H1 (cell line): ENCODE measurements around the gene ENAH. TPM values are rescaled to one million over a fixed set of nuclear protein-coding genes. Genes with fewer than 3 reads are reported as not detected.

ENCODE experiments used
- CTCF ChIA-PET: fragments of 300-600 bp; sonication (Branson Sonifier 250); formaldehyde crosslinking; loops from one replicate; lab custom pipeline; 2021; ENCODE audit not compliant: partially characterized antibody; lab: Charles Lee
- POLR2A ChIA-PET: fragments of 300-600 bp; sonication (Branson Sonifier 250); formaldehyde crosslinking; loops from one replicate; lab custom pipeline; 2021; ENCODE audit warnings: inconsistent platforms; ENCODE audit not compliant: partially characterized antibody; lab: Charles Lee
- DNase-seq, 2 experiments: peaks; one replicate each; pipeline versions ENCODE4 v3.0.0 to v3.0.0-alpha.2; 2010 to 2022; ENCODE audit warnings: low spot score in 2 of 2, low read depth in 1 of 2, mixed read lengths in 1 of 2
- FAIRE-seq: peaks from 2 replicates; lab custom pipeline; 2011; peaks lifted over from hg19 to GRCh38; lab: Jason Lieb, UNC
- H2AFZ ChIP-seq: 2 replicates; pipeline ENCODE4 v1.8.1; 2012; ENCODE audit warnings: low read length, inconsistent platforms
- H2AK5ac ChIP-seq: 2 replicates; pipeline ENCODE4 v1.6.1; 2013; ENCODE audit warnings: low read depth, low read length
- H2BK120ac ChIP-seq: replicated peaks from 2 replicates; pipeline ENCODE3; 2013; ENCODE audit warnings: low read depth, low read length, inconsistent platforms
- H2BK12ac ChIP-seq: 2 replicates; pipeline ENCODE4 v1.6.1; 2013; ENCODE audit warnings: low read depth, low read length
- H2BK15ac ChIP-seq: 2 replicates; pipeline ENCODE4 v1.6.1; 2013; ENCODE audit warnings: low read length
- H2BK20ac ChIP-seq: 2 replicates; pipeline ENCODE4 v1.6.1; 2013; ENCODE audit warnings: low read length
- H2BK5ac ChIP-seq: 2 replicates; pipeline ENCODE4 v1.6.1; 2013; ENCODE audit warnings: low read depth, low read length
- H3K14ac ChIP-seq: 2 replicates; pipeline ENCODE4 v1.6.1; 2013; ENCODE audit warnings: inconsistent platforms; ENCODE audit not compliant: insufficient read length
- H3K18ac ChIP-seq: 2 replicates; pipeline ENCODE4 v1.6.1; 2013; ENCODE audit warnings: low read length; ENCODE audit errors: extremely low read depth
- H3K23ac ChIP-seq: 2 replicates; pipeline ENCODE4 v1.6.1; 2013; ENCODE audit warnings: inconsistent platforms; ENCODE audit not compliant: insufficient read length
- H3K23me2 ChIP-seq: 2 replicates; pipeline ENCODE4 v1.6.1; 2013; ENCODE audit warnings: low read depth, low read length
- H3K27ac ChIP-seq: 2 replicates; pipeline ENCODE4 v1.6.1; 2011; ENCODE audit warnings: low read depth, low read length, inconsistent platforms
- H3K27me3 ChIP-seq, 4 experiments: replicated peaks in 1 of 4; 1 replicate in 1 of 4; 2 replicates in 3 of 4; pipeline versions ENCODE4 v1.6.1 to v1.8.1; 2011 to 2013; ENCODE audit warnings: low read length in 3 of 4, mild to moderate bottlenecking in 3 of 4, inconsistent platforms in 2 of 4, mixed read lengths in 2 of 4, moderate library complexity in 1 of 4; ENCODE audit not compliant: control insufficient read depth in 3 of 4, insufficient read depth in 3 of 4; ENCODE audit errors: extremely low read depth in 1 of 4
- H3K36me3 ChIP-seq, 4 experiments: 2 replicates each; pipeline versions ENCODE4 v1.6.1 to v1.8.1; 2011 to 2013; ENCODE audit warnings: mild to moderate bottlenecking in 4 of 4, low read length in 3 of 4, moderate library complexity in 2 of 4, control low read depth in 1 of 4, inconsistent platforms in 1 of 4; ENCODE audit not compliant: insufficient read depth in 4 of 4, control insufficient read depth in 2 of 4
- H3K4ac ChIP-seq: replicated peaks from 2 replicates; pipeline ENCODE3; 2013; ENCODE audit warnings: low read length, low read depth, mixed read lengths, inconsistent platforms; ENCODE audit not compliant: insufficient read length
- H3K4me1 ChIP-seq, 4 experiments: replicated peaks in 1 of 4; 1 replicate in 1 of 4; 2 replicates in 3 of 4; pipeline versions ENCODE4 v1.6.1 to v1.8.1; 2011 to 2013; ENCODE audit warnings: low read length in 3 of 4, inconsistent platforms in 2 of 4, mixed read lengths in 1 of 4; ENCODE audit not compliant: insufficient read depth in 4 of 4, control insufficient read depth in 3 of 4
- H3K4me2 ChIP-seq, 2 experiments: 2 replicates each; pipeline versions ENCODE4 v1.6.1 to v1.8.1; 2011 to 2013; ENCODE audit warnings: low read depth in 2 of 2, low read length in 2 of 2, control low read depth in 1 of 2, inconsistent platforms in 1 of 2, mild to moderate bottlenecking in 1 of 2; ENCODE audit not compliant: insufficient read depth in 1 of 2
- H3K4me3 ChIP-seq, 4 experiments: fragments of 200-600, 300-600 bp in 1 of 4; sonication (generic), shearing (Covaris generic), sonication (Bioruptor Twin) in 1 of 4; 2 replicates each; pipeline versions ENCODE4 v1.5.1 to v1.8.1; 2011 to 2016; ENCODE audit warnings: low read length in 4 of 4, low read depth in 3 of 4, control low read depth in 2 of 4, inconsistent platforms in 2 of 4, mild to moderate bottlenecking in 2 of 4, mixed read lengths in 1 of 4, moderate library complexity in 1 of 4; ENCODE audit not compliant: insufficient read depth in 2 of 4; ENCODE audit errors: extremely low read depth in 1 of 4
- H3K56ac ChIP-seq: replicated peaks from 2 replicates; pipeline ENCODE3; 2013; ENCODE audit warnings: low read depth, mild to moderate bottlenecking, mixed read lengths, low read length, inconsistent platforms; ENCODE audit not compliant: insufficient read length
- H3K79me1 ChIP-seq: 2 replicates; pipeline ENCODE4 v1.6.1; 2013; ENCODE audit warnings: low read depth, low read length, control low read depth
- H3K79me2 ChIP-seq, 2 experiments: 2 replicates each; pipeline versions ENCODE4 v1.6.1 to v1.8.1; 2012 to 2013; ENCODE audit warnings: low read length in 2 of 2, mild to moderate bottlenecking in 2 of 2, inconsistent platforms in 1 of 2; ENCODE audit not compliant: insufficient read depth in 2 of 2, control insufficient read depth in 1 of 2
- H3K9ac ChIP-seq, 4 experiments: replicated peaks in 1 of 4; 1 replicate in 1 of 4; 2 replicates in 3 of 4; pipeline versions ENCODE4 v1.6.1 to v1.8.1; 2011 to 2013; ENCODE audit warnings: low read depth in 3 of 4, low read length in 3 of 4, control low read depth in 2 of 4, mild to moderate bottlenecking in 2 of 4, moderate library complexity in 2 of 4, inconsistent platforms in 1 of 4; ENCODE audit errors: extremely low read depth in 1 of 4
- H3K9me3 ChIP-seq, 2 experiments: 2 replicates each; pipeline versions ENCODE4 v1.6.1 to v1.8.1; 2012 to 2013; ENCODE audit warnings: mild to moderate bottlenecking in 2 of 2, moderate library complexity in 2 of 2, control low read depth in 1 of 2, inconsistent platforms in 1 of 2, low read depth in 1 of 2, low read length in 1 of 2, mixed read lengths in 1 of 2; ENCODE audit not compliant: insufficient read depth in 2 of 2
- H4K20me1 ChIP-seq, 2 experiments: replicated peaks in 1 of 2; 2 replicates each; pipeline versions ENCODE3 to v1.8.1; 2011 to 2013; ENCODE audit warnings: inconsistent platforms in 2 of 2, low read length in 2 of 2, mild to moderate bottlenecking in 1 of 2; ENCODE audit not compliant: insufficient read depth in 2 of 2, control insufficient read depth in 1 of 2
- H4K5ac ChIP-seq: 2 replicates; pipeline ENCODE4 v1.6.1; 2013; ENCODE audit warnings: low read length, low read depth, mixed read lengths, inconsistent platforms; ENCODE audit not compliant: insufficient read length
- H4K8ac ChIP-seq: 2 replicates; pipeline ENCODE4 v1.8.0; 2013; ENCODE audit warnings: mild to moderate bottlenecking, moderate library complexity, low read length, inconsistent platforms; ENCODE audit not compliant: insufficient read depth; ENCODE audit errors: extremely low read depth
- H4K91ac ChIP-seq: replicated peaks from 2 replicates; pipeline ENCODE3; 2013; ENCODE audit warnings: low read length, mixed read lengths, inconsistent platforms; ENCODE audit not compliant: insufficient read length
- CTBP2 ChIP-seq: IDR thresholded peaks from 2 replicates; pipeline ENCODE4 v1.7.0; 2011; ENCODE audit warnings: borderline replicate concordance, mild to moderate bottlenecking, moderate library complexity, mixed read lengths, low read length; ENCODE audit not compliant: insufficient read depth, insufficient read length
- RAD21 ChIP-seq, 2 experiments: IDR thresholded peaks in 1 of 2; conservative IDR thresholded peaks in 1 of 2; 2 replicates each; pipeline ENCODE4 v1.6.1; 2011; ENCODE audit warnings: low read depth in 2 of 2, low read length in 2 of 2, improper control_type of control experiment in 1 of 2, inconsistent platforms in 1 of 2, mild to moderate bottlenecking in 1 of 2, moderate library complexity in 1 of 2
- WGBS, 2 experiments: shearing (Covaris generic) in 1 of 2; methylation state at CpG; one replicate each; pipeline versions ENCODE4 v1.1.6 to v1.1.7; 2013 to 2015; ENCODE audit warnings: low lambda C conversion rate in 2 of 2, mixed read lengths in 2 of 2, inconsistent platforms in 1 of 2, low coverage in 1 of 2, missing lambda C conversion rate in 1 of 2; ENCODE audit not compliant: insufficient replicate concordance in 2 of 2, insufficient coverage in 1 of 2, insufficient read length in 1 of 2; ENCODE audit errors: extremely low coverage in 1 of 2, missing lambda C conversion rate in 1 of 2; 5-methylcytosine and 5-hydroxymethylcytosine counted together
- polyA plus RNA-seq, 7 experiments: library from polyadenylated mRNA; depleted of rRNA in 3 of 7; stranded (reverse) in 5 of 7; unstranded in 2 of 7; fragments of >200 nt in 5 of 7; fragments of 200-250 nt in 2 of 7; gene quantifications; 1 replicate in 5 of 7; 2 replicates in 1 of 7; 4 replicates in 1 of 7; pipeline versions ENCODE4 v1.2.1 to v1.2.3, GENCODE V29; 2011 to 2013; ENCODE audit warnings: missing spikeins in 2 of 7, mixed read lengths in 2 of 7
- total RNA-seq: library from RNA; stranded (reverse); fragmentation: NEBNext Ultra II Directional; extraction: Animal tissue kit (Norgen Biotek cat#: 25700); gene quantifications from 2 replicates; pipeline ENCODE4 v1.2.1, GENCODE V29; 2021
- TF ChIP-seq, protein P1 (sequence below), 3 experiments: IDR thresholded peaks; 1 replicate in 2 of 3; 2 replicates in 1 of 3; pipeline versions ENCODE4 v1.5.1 to v1.6.1; 2011; ENCODE audit warnings: low read length in 3 of 3, mild to moderate bottlenecking in 3 of 3, inconsistent platforms in 2 of 3, low read depth in 1 of 3, moderate library complexity in 1 of 3; ENCODE audit not compliant: insufficient read depth in 1 of 3; ENCODE audit errors: control extremely low read depth in 1 of 3
- TF ChIP-seq, protein P2 (sequence below): IDR thresholded peaks from 2 replicates; pipeline ENCODE4 v1.6.1; 2012; ENCODE audit warnings: inconsistent platforms

The ENAH gene
- total and polyA plus RNA-seq, 2 of the 8 experiments (the other 6 are each of a cell fraction or from before 2014, with no cell fraction given) = 39.1 to 335 TPM

DNA sequence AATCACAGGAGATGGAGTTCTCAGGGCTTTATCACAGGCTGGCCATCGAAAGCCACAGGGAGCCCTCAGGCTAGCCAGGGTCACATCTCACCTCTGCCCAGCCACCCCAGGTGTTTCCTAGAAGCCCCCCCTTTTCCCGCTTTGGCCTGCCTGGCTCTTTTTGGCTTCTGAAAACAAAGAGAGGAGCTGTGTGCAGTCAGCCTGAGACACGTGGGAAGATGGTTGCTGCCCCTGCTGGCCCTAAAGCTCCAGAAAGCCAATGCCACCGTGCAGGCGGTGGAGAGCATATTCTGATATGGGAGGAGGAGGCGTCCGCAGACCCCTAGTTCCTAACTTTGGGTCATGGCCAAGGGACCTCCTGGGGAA lies 206.3 kb downstream of the ENAH start:
- Histone ChIP-seq H3K23ac (no peak overlapping the region), H4K5ac (no peak overlapping the region), H2AK5ac (no peak overlapping the region), H3K27ac (no peak overlapping the region), H2BK15ac (no peak overlapping the region), H3K23me2 (no peaks in the 10 kb centered on the region), H3K79me2 (no peaks in the 10 kb centered on the region), H3K9me3 (no peaks in the 10 kb centered on the region), H2BK20ac (no peak overlapping the region), H3K79me1 (no peaks in the 10 kb centered on the region), H4K20me1 (no peaks in the 10 kb centered on the region), H2BK12ac (no peak overlapping the region), H3K27me3 (no peaks in the 10 kb centered on the region; a peak in 2 of 7 replicates), H3K4me2 (no peak overlapping the region), H3K14ac (no peak overlapping the region), H4K91ac (no peak overlapping the region), H3K9ac (no peak overlapping the region), H3K4me3 (no peak overlapping the region; a peak in 1 of 8 replicates), H2BK5ac (no peak overlapping the region), H3K18ac (no peak overlapping the region), H3K56ac (no peak overlapping the region), H3K36me3 (no peaks in the 10 kb centered on the region), H3K4me1 (peaks cover 0 to 13% (median 6%) of the 10 kb centered on the region in 4 experiments; a peak in 4 of 7 replicates), H2BK120ac (no peak overlapping the region), H4K8ac (no peak overlapping the region; the same call in 1 of the 2 replicates), H3K4ac (no peak overlapping the region), H2AFZ (no peak overlapping the region)
- TF ChIP-seq, protein P1, sequence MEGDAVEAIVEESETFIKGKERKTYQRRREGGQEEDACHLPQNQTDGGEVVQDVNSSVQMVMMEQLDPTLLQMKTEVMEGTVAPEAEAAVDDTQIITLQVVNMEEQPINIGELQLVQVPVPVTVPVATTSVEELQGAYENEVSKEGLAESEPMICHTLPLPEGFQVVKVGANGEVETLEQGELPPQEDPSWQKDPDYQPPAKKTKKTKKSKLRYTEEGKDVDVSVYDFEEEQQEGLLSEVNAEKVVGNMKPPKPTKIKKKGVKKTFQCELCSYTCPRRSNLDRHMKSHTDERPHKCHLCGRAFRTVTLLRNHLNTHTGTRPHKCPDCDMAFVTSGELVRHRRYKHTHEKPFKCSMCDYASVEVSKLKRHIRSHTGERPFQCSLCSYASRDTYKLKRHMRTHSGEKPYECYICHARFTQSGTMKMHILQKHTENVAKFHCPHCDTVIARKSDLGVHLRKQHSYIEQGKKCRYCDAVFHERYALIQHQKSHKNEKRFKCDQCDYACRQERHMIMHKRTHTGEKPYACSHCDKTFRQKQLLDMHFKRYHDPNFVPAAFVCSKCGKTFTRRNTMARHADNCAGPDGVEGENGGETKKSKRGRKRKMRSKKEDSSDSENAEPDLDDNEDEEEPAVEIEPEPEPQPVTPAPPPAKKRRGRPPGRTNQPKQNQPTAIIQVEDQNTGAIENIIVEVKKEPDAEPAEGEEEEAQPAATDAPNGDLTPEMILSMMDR (IDR thresholded peaks at IDR 0.05; ENCODE audit: control extremely low read depth in 1 of 3, insufficient read depth in 1 of 3, low read depth in 1 of 3, low read length in 3 of 3) = peak in 1 of 3 experiments; percentile 9; a peak in 1 of 4 replicates
- TF ChIP-seq RAD21 (IDR thresholded peaks at IDR 0.05 in 1 of 2, conservative IDR thresholded peaks at IDR 0.05 in 1 of 2; ENCODE audit: low read depth in 2 of 2, low read length in 2 of 2) = 0 out of 4 replicates have a peak, but pooled peaks of 1 of the 2 experiments have one; percentile 4
- TF ChIP-seq CTBP2 = no peak
- TF ChIP-seq, protein P2, sequence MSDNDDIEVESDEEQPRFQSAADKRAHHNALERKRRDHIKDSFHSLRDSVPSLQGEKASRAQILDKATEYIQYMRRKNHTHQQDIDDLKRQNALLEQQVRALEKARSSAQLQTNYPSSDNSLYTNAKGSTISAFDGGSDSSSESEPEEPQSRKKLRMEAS = peak; percentile 40; the same call in 1 of the 2 replicates
- 69% methylated on average over 7 of the region's 7 CpGs; no CpG with 5 or more reads in 1 of the 2 experiments for WGBS, 2 experiments
- CTCF ChIA-PET = interaction anchor here (0.5 to 2.2 kb wide), 7 partner anchors 16 to 505 kb away, joined by 3 to 7 read pairs (median 3); no protein-coding TSS in a partner anchor
- no peak for FAIRE-seq
- POLR2A ChIA-PET = interaction anchor here (1.2 to 1.6 kb wide), 2 partner anchors 10 to 23 kb away, joined by 4 read pairs; no protein-coding TSS in a partner anchor
- no peak for DNase-seq
